Endothelial cell of hepatic sinusoid (primary cell): ENCODE data around the gene P3H4.

Experiments used
- in situ Hi-C: cut with HindIII; loops from 2 replicates; pipeline ENCODE4 v1.10.0; 2017; ENCODE audit warnings: low sequenced_read_pairs

The P3H4 gene

DNA sequence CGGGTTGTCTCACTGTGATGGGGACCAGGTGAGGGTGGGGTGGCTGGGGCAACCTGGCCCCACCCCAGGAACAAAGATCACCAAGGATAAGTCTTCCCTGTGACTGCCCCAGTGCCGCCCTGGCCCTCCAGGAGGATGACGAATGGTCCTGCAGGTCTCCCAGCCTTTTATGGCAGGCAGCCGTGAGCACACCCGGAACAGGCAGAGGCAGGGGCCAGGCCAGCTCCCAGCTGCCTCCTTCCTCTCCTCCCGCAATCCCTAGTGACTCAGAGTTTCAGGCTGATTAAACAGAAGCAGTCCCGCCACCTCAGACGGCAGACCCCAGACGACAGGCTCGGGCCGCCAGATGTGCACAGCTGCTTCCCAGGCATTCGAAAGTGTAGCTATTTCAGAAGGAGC lies 38.6 kb downstream of the P3H4 start:
- in situ Hi-C loops: no loop called here

DNA sequence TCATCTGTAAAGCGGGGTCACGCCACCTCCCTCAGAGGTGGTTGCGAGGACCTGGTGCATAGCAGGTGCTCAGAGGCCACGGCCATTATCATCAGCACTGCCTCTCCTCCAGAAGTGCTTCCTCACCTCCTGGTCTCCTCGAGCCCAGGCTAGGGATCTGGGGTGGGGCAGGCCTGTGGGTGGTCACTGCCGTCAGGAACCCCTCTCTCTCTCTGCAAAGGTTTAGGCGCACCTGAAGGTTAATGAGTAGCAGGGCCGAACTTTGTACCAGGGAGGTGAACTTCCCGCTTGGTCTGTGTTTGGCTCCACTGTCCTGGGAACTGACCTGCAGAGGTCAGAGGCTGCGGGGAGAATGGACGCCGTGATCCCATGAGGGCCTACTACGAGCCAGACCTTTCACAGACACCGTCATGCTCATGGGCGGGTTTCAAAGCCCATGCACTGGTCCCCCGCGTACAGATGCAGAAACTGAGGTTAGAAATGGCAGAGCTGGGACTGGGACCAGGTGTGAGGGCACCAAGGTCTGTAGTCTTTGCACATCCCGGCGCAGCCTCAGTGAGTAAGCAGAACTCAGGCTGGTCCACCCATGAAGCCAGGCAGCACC lies 39.1 kb downstream of the P3H4 start:
- in situ Hi-C loops: no loop called here

DNA sequence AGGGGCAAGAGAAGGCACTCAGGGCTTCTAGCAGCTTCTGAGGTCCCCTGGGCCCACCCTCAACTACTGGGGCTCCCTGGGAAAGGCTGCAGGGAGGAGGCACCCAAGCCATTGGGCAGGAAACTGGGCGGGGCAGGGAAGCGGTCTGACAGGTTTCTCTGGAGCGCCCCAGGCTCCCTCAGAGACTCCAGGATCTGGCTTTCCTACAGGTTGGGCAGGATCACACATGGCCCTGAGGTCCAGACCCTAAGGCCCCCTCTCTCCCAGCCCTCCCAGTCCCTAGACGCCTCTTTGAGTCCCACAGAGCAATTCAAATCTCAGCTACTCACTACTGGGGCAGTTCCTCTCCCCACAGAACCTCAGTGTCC lies 39.5 kb downstream of the P3H4 start:
- in situ Hi-C loops: no loop called here

GRCh38 chr17:41771389-41772206 lies 40.2 kb downstream of the P3H4 start:
- in situ Hi-C loops: no loop called here

GRCh38 chr17:41769985-41770384 lies 41.8 kb downstream of the P3H4 start:
- in situ Hi-C loops: no loop called here

- in situ Hi-C loops: no loop called here
These were observed 42.3 kb downstream of the P3H4 start for GRCh38 chr17:41769346-41769862.

GRCh38 chr17:41768682-41769288 lies 43.0 kb downstream of the P3H4 start:
- in situ Hi-C loops: no loop called here

- in situ Hi-C loops: no loop called here
These were observed 44.3 kb downstream of the P3H4 start for GRCh38 chr17:41767324-41768042.

DNA sequence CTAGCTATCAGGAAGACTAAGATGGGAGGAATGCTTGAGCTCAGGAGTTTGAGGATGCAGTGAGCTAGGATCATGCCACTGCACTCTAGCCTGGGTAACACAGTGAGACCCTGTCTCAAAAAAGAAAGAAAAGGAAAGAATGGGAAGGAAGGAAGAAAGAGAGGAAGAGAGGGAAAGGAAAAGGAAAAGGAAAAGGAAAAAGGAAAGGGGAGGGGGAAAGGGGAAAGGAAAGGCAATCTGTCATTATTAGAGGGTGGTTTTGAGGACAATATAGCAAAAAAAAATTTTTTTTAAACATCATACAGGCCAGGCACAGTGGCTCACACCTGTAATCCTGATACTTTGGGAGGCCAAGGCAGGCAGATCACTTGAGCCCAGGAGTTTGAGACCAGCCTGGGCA lies 45.6 kb downstream of the P3H4 start:
- in situ Hi-C loops: no loop called here

DNA sequence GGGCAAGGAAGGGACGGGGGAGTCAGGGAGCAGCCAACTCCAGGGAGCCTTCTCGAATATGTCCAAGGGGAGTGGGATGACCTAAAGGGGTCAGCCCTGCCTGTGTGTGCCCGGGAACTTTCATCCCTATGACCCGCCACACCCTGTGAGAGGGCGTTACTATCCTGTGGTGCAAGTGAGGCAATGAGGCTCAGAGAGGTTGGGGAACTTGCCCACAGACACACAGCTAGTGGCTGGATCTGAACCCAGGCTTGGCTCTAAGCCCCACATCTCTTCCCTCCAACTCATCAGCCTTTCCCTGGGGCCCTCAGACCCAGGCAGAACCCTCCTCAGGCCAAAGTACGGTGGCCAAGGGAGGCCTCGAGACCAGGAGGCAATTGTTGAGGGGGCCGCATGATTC lies 48.4 kb downstream of the P3H4 start:
- in situ Hi-C loops: no loop called here

GRCh38 chr17:41762841-41763240 lies 48.9 kb downstream of the P3H4 start:
- in situ Hi-C loops: no loop called here

DNA sequence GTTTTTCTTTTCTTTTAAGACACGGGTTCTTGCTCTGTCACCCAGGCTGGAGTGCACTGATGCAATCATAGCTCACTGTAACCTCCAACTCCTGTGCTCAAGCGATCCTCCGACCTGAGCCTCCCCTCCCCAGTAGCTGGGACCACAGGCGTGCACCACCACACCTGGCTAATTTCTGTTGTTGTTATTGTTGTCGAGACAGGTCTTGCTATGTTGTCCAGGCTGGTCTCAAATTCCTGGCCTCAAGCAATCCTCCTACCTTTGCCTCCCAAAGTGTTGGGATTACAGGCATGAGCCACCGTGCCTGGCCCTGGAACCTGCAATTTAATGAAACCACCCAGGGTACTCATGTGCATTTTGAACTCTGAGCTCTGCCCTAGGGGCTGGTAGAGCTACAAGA lies 49.4 kb downstream of the P3H4 start:
- in situ Hi-C loops: no loop called here

DNA sequence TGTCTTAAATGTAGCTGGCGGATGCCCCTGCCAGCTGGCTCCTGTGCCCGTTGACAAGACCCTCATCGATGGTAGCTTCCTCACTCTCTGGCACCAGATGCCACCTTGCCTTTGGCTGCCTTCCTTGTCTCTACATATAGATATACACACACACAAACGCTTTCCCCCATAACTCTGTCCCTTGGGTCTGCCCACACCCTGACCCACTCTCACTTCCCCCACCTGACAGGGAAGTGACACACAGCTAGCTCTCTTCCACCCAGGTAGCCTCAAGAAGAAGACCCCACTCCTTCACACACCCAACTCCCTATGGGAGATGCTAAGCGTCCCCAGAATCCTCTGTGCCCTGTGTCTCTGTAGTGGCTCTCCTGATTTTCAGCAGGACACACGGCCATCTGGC lies 50.9 kb downstream of the P3H4 start:
- in situ Hi-C loops: no loop called here

DNA sequence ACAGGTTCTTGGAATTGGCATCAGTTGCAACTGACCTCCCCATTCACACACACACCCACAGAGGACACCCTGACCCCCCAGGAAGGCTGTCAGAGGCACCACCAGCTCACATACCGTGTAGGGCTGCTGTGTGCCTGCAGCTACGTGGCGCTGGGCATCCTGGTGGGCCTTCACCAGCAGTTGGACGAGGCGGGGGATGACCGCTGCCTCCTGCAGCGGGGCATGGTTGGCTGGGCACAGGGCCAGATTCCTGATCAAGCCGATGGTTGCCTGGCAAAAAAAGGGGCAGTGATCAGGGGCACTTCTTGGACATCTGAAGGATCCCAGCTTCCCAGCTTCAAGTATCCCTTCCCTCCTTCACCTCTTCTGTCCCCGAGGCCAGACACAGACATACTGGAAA lies 53.1 kb downstream of the P3H4 start:
- in situ Hi-C loops: loop anchor here (5.0 kb wide), 1 partner anchor 49 kb away; no protein-coding TSS in a partner anchor

DNA sequence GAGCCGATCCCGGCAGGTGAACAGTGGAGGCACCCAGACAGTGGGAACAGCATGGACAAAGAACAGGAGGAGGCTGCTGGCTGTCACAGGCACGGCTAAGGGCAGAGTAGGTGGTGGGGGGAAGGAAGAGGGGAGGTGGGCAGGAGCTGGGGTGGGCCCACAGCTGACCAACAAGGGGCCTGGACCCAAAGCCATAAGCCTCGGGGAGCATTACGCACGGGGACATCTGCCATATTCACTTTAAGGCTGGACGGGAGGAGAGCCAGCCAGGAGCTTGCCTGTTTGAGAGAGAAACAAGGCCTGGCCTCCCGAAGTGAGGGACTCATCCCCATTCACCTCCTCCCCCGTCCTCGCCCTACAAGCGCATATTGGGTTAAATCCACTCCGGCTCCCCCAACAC lies 57.7 kb downstream of the P3H4 start:
- in situ Hi-C loops: no loop called here
